Motor neuron (in vitro differentiated cells): ENCODE measurements around the gene LTBP1. TPM values are rescaled to one million over a fixed set of nuclear protein-coding genes. Genes with fewer than 3 reads are reported as not detected.

Source experiments
- ATAC-seq, 8 experiments: fragments of 200-7000 bp; cut with Tn5 transposase; replicated peaks in 6 of 8; 2 replicates each; pipeline ENCODE4 v1.8.0; 2021; ENCODE audit warnings: mild to moderate bottlenecking in 8 of 8, moderate library complexity in 8 of 8
- H3K27ac ChIP-seq, 2 donors: fragments of 250-450 bp; sonication (Bioruptor Pico); 2 replicates each; pipeline ENCODE4 v1.9.0; 2021; ENCODE audit warnings: antibody characterized with exemption in 2 of 2, mild to moderate bottlenecking in 2 of 2, moderate library complexity in 1 of 2
- H3K4me1 ChIP-seq, 2 donors: fragments of 250-450 bp; sonication (Bioruptor Pico); replicated peaks in 1 of 2; 2 replicates each; pipeline ENCODE4 v1.6.1; 2021; ENCODE audit warnings: antibody characterized with exemption in 2 of 2, mild to moderate bottlenecking in 2 of 2, moderate library complexity in 1 of 2
- H3K4me3 ChIP-seq, 5 donors: fragments of 250-450 bp; sonication (Bioruptor Pico); 2 replicates each; pipeline ENCODE4 v1.9.0; 2021; ENCODE audit warnings: antibody characterized with exemption in 5 of 5, mild to moderate bottlenecking in 5 of 5, moderate library complexity in 4 of 5
- WGBS, 10 experiments: fragments of 450-650 bp; shearing (Covaris generic); methylation state at CpG; one replicate each; pipeline ENCODE4 v1.0.0; 2022; 5-methylcytosine and 5-hydroxymethylcytosine counted together
- in situ Hi-C, 9 experiments: fragments of 400-800 bp; cut with MboI; loops; one replicate each; pipeline ENCODE4 v1.15.0; 2021; ENCODE audit warnings: low sequenced_read_pairs in 9 of 9, low pct_unique_long_range_greater_than_20kb in 2 of 9; ENCODE audit not compliant: unreplicated experiment in 9 of 9
- total RNA-seq, 8 experiments: library from RNA; unstranded; fragments of 300-600 nt; gene quantifications; 2 replicates each; pipeline versions ENCODE4 v1.2.3 to v1.2.4, GENCODE V29; 2022

LTBP1 gene
- total RNA-seq, 8 experiments from 2014 or later, result 2.8 to 692 (median 20.8) TPM

- in situ Hi-C loops, result no loop called here
- no peak overlapping the region for H3K27ac ChIP-seq
- 69 to 100% (median 93%) methylated on average over 1 to 7 of the region's 7 CpGs for whole genome bisulfite sequencing, 10 experiments
- peaks cover 0 to 3% of the 10 kb centered on the region in 2 donors for H3K4me1 ChIP-seq
- H3K4me3 ChIP-seq, result no peak overlapping the region
- ATAC-seq, result no peak
Measured at GRCh38 chr2:33129263-33130053, 182.7 kb downstream of the LTBP1 start.

DNA sequence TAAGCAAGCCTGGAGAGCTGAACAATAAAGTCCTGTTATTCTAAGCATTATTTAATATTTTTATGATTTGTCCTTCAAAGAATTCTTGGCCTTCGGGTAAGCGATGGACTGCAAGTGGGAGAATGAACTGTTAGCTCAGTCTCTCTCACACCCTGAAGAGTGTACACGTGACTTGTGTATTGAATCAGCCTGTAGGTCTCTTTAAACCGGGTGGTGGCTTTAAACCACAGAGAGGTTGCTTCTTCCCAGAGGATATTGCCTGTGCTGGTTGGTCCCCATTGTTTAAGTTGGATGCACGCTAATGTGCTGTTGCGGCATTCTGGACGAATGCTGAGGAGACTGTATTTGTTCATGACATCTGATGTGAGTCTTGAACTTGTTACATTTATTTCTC, 183.3 kb downstream of the LTBP1 start:
- Histone ChIP-seq H3K27ac (no peak overlapping the region), H3K4me1 (peaks cover 0 to 3% of the 10 kb centered on the region in 2 donors), H3K4me3 (no peak overlapping the region)
- in situ Hi-C loops, result no loop called here
- WGBS, 10 experiments, result 89 to 100% (median 97%) methylated on average over 1 to 7 of the region's 7 CpGs
- no peak for ATAC-seq

DNA sequence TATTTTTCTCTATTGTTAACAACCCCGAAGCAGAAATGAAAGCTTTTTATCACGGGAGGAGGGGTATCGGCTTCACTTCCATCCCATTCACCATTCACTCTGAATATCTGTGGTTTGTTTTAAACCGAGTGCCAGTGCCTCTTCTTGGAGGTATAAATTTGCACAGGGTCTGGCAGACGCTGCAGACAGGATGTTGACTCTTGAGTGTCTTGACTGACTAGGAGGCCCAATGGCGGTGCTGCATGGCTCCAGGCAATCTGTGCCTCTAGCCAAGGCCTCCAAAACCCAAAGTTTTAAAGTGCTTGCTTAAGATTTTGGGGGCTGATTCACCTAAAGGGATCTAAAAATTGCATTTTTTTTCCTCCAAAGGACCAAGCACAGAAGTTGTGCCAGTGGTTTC, 183.8 kb downstream of the LTBP1 start:
- Histone ChIP-seq H3K4me3 (no peak overlapping the region), H3K4me1 (peaks cover 0 to 3% of the 10 kb centered on the region in 2 donors), H3K27ac (no peak overlapping the region)
- in situ Hi-C loops, result no loop called here
- no peak for ATAC-seq
- 59 to 92% (median 90%) methylated on average over 1 to 6 of the region's 6 CpGs; no CpG with 5 or more reads in 2 of the 10 experiments for WGBS, 10 experiments

- Histone ChIP-seq H3K4me3 (no peak overlapping the region), H3K27ac (no peak overlapping the region), H3K4me1 (peaks cover 0 to 3% of the 10 kb centered on the region in 2 donors)
- ATAC-seq, result no peak
- WGBS, 10 experiments, result 80 to 100% (median 100%) methylated on average over 1 to 3 of the region's 4 CpGs; no CpG with 5 or more reads in 3 of the 10 experiments
- in situ Hi-C loops, result no loop called here
Measured at GRCh38 chr2:33131111-33131510, 184.4 kb downstream of the LTBP1 start.

DNA sequence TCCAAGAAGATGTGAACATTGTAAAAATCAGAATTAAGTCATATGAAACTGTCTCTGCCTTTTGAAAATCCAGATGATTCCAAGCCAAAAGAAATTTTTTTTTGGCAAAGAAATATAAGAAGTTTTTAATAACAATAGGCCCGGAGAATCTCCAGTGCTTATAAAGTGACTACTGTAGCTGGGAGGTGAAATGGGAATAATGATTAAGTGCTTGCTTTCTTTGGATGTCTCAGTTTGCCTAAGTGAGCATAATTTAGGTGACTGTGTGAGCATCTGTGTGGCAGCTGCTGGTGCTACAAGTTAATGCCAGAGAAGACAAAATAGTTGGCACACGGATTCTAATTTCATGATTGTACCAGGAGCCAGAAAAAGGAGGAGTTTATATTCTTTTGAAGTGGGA, 185.0 kb downstream of the LTBP1 start:
- ATAC-seq, result no peak
- Histone ChIP-seq H3K27ac (no peak overlapping the region), H3K4me3 (no peak overlapping the region), H3K4me1 (peaks cover 0 to 3% of the 10 kb centered on the region in 2 donors)
- 0 to 91% (median 28%) methylated on average over 1 to 2 of the region's 2 CpGs; no CpG with 5 or more reads in 1 of the 10 experiments for WGBS, 10 experiments
- in situ Hi-C loops, result no loop called here

DNA sequence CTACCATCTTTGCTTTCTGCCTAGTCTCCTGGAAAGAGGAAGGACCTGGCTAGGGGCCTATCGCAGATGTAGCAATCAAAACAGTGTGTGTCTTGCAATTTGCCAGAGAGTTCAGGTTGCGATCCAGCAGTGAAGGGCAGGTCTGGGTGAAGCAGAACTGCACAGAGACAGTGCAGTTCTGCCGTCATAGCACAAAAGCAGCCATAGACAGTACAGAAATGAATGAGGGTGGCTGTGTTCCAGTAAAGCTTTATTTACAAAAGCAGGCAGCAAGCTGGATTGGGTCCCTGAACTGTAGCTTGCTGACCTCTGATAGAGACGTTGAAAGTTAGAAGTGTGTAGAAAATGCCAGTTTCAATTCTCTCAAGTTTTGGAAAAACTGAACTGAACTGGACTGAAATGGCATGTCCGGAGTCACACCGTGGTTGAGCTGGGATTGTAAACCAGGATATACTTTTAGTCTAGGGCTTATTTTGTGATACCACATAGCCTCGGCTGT, 186.8 kb downstream of the LTBP1 start:
- in situ Hi-C loops, result no loop called here
- no peak overlapping the region for H3K4me3 ChIP-seq
- peak in 2 of 8 experiments; percentile 13 to 53 for ATAC-seq

GRCh38 chr2:33134086-33134771, 187.5 kb downstream of the LTBP1 start:
- peaks cover 0 to 3% of the 10 kb centered on the region in 2 donors for H3K4me1 ChIP-seq
- 0 to 75% (median 45%) methylated on average over 3 to 13 of the region's 14 CpGs for WGBS, 10 experiments
- in situ Hi-C loops, result no loop called here
- ATAC-seq, result peak in 6 of 8 experiments; percentile 52 to 91 (median 76)
- H3K27ac ChIP-seq, result no peak overlapping the region
- H3K4me3 ChIP-seq, result no peak overlapping the region

More for the DNA sequence above, 186.8 kb downstream of the LTBP1 start:
- Histone ChIP-seq H3K27ac (no peak overlapping the region), H3K4me1 (peaks cover 0 to 3% of the 10 kb centered on the region in 2 donors)
- WGBS, 10 experiments, result 64 to 93% (median 90%) methylated on average over 2 to 6 of the region's 7 CpGs; no CpG with 5 or more reads in 1 of the 10 experiments

GRCh38 chr2:33134791-33135560, 188.2 kb downstream of the LTBP1 start:
- in situ Hi-C loops, result no loop called here
- 0 to 100% (median 70%) methylated on average over 1 to 10 of the region's 13 CpGs for WGBS, 10 experiments
- peak in 6 of 8 experiments; percentile 7 to 63 (median 46) for ATAC-seq
- no peak overlapping the region for H3K4me3 ChIP-seq
- no peak overlapping the region for H3K27ac ChIP-seq
- H3K4me1 ChIP-seq, result peaks cover 0 to 3% of the 10 kb centered on the region in 2 donors

- 0 to 100% (median 49%) methylated on average over 2 to 4 of the region's 4 CpGs; no CpG with 5 or more reads in 2 of the 10 experiments for WGBS, 10 experiments
- in situ Hi-C loops, result no loop called here
- Histone ChIP-seq H3K4me1 (peaks cover 0 to 3% of the 10 kb centered on the region in 2 donors), H3K4me3 (no peak overlapping the region), H3K27ac (no peak overlapping the region)
- ATAC-seq, result no peak
Measured at GRCh38 chr2:33135645-33136044, 188.9 kb downstream of the LTBP1 start.

- Histone ChIP-seq H3K27ac (no peak overlapping the region), H3K4me1 (peaks cover 0 to 3% of the 10 kb centered on the region in 2 donors), H3K4me3 (no peak overlapping the region)
- in situ Hi-C loops, result no loop called here
- WGBS, 10 experiments, result 0 to 100% (median 82%) methylated on average over 1 to 4 of the region's 4 CpGs
- no peak for ATAC-seq
Measured at GRCh38 chr2:33136056-33136455, 189.3 kb downstream of the LTBP1 start.

DNA sequence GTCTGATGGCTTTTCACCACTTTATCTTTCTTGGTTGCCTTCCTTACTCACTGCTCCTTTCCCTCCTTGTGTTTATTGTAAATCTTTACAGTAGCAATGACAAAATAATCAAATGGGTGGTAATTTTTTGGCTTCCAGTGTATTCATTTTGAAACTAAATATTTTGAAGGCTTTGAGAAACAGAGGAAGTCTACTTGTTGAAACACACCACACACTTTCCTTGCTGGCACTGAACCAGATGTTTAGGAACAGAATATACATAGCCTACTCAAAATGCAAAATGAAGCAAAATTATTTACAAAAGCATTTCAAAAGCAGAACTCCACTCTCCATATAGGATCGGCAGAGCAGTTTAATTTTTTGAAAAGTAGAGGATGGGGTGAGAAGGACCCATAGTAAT, 189.8 kb downstream of the LTBP1 start:
- WGBS, 10 experiments, result 0 to 100% (median 84%) methylated on average over 1 of the region's 1 CpG
- Histone ChIP-seq H3K27ac (no peak overlapping the region), H3K4me1 (peaks cover 0 to 3% of the 10 kb centered on the region in 2 donors), H3K4me3 (no peak overlapping the region)
- in situ Hi-C loops, result no loop called here
- ATAC-seq, result no peak

GRCh38 chr2:33137331-33137730, 190.6 kb downstream of the LTBP1 start:
- WGBS, 10 experiments, result 0 to 86% (median 67%) methylated on average over 1 of the region's 1 CpG; no CpG with 5 or more reads in 2 of the 10 experiments
- peaks cover 0 to 3% of the 10 kb centered on the region in 2 donors for H3K4me1 ChIP-seq
- ATAC-seq, result no peak
- in situ Hi-C loops, result no loop called here
- H3K4me3 ChIP-seq, result no peak overlapping the region
- H3K27ac ChIP-seq, result no peak overlapping the region
